HG02870 (cell line): Measurements from ENCODE around the gene PBX4.
A peak's percentile ranks its signal among the peaks of the same experiment; 100 is the strongest.

Source experiments
- ATAC-seq: cut with Tn5 transposase; IDR thresholded peaks from one replicate; pipeline ENCODE4 v1.9.1; 2021; ENCODE audit warnings: mild to moderate bottlenecking, moderate library complexity; ENCODE audit not compliant: unreplicated experiment

The PBX4 gene

DNA sequence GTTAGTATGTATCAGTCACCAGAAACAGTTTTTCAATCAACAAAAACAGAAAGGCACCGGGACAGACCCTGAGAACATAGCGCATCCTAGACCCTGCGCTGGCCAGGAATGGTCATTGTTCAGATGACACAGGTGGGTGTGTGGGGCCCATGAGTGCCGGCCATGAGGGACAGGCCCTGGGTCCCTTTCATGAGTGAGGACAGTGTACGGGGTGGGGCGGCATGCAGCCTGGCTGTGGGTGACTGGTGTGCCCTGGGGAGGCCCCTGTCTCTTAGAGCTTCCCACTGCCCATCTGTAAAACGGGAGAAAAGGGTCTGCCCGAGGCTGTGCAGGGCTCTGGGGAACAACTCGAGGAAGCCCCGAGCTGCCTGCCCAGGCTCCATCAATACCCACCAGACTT lies 25.8 kb downstream of the PBX4 start:
- no peak for ATAC-seq

- peak; percentile 74 for ATAC-seq
Measured at GRCh38 chr19:19591133-19591825, 27.2 kb downstream of the PBX4 start.

DNA sequence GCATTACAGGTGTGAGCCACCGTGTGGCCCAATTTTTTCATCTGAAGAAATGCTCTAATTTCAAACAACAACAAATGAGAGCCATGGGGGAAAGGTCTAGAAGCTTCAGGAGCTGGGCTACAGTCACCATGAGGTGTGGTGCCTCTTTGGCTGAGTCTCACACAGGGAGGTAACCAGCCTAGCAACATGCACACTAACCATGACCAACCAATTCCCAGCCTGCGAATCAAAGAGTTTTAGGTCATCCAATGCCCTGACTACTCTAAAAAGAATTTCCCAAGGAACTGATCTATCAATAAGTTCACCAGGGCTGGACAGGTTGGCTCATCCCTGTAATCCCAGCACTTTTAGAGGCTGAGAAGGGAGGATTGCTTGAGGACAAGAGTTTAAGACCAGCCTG lies 29.9 kb downstream of the PBX4 start:
- ATAC-seq: no peak

GRCh38 chr19:19587771-19588170 lies 30.7 kb downstream of the PBX4 start:
- no peak for ATAC-seq

DNA sequence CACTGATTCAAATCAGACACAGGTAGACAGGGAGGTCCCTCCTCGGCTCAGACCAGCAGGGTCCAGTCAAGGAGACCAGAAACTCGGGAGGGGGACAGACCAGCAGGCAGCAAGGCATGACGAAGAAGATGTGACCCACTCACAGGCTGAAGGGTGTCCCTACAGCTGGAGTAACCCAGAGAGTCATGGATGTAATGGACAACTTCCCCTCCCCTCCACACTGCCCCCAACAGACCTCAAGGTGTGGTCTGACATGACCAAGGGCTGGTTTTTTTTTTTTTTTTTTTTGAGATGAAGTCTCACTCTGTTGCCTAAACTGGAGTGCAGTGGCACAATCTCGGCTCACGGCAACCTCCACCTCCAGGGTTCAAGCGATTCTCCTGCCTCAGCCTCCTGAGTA lies 34.1 kb downstream of the PBX4 start:
- ATAC-seq: no peak

DNA sequence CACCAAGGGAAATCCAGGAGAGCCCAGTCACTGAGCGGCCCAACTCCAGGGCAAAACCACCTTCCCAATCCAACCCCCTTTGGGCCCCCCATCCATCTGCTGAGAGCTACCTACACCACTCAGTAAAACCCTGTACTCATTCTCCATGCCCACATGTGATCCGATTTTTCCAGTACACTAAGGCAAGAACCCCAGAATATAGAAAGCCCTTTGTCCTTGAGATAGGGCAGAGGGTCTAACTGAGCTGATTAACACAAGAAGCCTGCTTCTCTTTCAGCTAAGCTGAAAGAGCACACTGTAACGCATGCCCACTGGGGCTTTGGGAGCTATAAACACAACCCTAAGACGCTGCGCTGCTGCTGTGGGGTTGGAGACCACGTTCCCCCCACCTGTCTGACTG lies 36.0 kb downstream of the PBX4 start:
- ATAC-seq: no peak

- no peak for ATAC-seq
Measured at GRCh38 chr19:19581391-19581790, 37.1 kb downstream of the PBX4 start.

DNA sequence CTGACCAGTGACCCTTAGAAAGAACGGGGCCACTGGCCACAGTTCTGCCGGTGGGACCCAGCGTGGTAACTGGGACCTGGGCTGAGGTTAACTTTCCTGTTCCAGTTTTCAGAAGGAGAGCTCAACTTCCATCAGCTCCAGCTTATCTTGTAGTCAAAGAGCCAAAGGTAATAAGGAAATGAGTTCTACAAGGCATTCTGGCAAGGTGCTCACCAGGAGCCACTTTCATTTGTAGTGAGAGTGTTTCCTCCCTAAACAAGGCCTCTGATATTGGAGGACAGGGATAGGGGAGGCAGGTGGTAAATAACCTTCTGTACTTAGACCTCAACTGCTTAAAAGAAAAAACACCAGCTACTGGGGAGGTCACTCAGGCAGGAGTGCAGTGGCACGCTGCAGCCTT lies 38.1 kb downstream of the PBX4 start:
- no peak for ATAC-seq

DNA sequence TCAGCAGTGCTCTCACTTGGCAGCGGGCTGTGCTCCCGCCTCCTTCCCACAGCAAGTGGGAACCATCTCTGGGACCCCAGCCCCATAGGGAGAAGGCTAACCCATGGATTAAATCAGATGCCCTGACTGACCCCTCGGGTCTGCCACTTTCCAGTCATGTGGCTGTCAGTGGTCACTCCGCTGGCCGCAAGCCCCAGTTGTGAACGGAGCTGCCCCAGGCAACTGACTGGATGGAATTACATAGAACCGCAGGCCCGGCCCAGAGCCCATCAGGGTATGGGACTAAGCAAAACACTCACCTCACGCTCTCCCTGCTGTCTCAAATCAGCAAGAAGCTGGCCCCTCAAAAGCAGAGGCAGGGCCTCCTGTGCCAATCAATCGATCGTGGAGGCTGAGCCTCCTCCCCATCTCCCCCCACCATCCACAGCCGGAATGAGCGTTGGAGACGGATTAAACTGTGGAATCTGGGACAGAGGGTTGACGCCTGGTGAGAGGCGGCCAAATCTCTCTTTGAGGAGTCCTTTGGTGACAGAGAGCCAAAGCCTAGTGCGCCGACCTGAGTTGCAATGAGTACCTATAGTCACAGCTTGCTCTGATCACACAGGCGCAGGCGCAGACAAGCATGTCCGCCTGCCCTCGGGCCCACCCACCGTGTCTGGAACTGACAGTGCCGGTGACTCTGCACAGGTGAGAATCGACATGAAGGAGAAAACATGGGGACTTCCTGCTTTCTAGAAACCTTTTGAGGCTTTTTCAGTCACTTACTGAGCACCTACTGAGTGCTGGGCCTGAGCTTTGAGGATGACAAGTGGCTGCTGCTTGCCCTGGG lies 38.7 kb downstream of the PBX4 start:
- ATAC-seq: no peak

GRCh38 chr19:19578252-19578651 lies 40.2 kb downstream of the PBX4 start:
- no peak for ATAC-seq

- no peak for ATAC-seq
Measured at GRCh38 chr19:19575411-19575810, 43.1 kb downstream of the PBX4 start.

- ATAC-seq: no peak
Measured at GRCh38 chr19:19571071-19571786, 47.3 kb downstream of the PBX4 start.

DNA sequence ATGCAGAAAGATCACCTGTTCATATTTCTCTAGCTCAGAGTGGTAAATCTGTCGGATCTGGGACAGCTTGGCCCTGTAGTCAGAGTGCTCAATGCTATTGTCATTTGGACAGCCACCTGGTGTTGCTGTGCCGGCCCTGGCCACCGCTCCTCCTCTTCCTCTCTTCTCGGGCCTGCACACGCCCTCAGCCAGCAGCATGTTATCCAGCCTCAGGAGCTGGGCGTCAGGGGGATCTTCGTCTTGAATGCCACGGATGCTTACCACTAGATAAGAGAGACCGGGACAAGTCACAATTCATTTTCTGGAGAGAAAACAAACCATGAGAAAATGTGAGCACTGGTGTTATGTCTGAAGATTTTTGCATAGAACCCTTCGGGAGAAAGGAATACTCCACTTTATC lies 47.9 kb downstream of the PBX4 start:
- no peak for ATAC-seq

DNA sequence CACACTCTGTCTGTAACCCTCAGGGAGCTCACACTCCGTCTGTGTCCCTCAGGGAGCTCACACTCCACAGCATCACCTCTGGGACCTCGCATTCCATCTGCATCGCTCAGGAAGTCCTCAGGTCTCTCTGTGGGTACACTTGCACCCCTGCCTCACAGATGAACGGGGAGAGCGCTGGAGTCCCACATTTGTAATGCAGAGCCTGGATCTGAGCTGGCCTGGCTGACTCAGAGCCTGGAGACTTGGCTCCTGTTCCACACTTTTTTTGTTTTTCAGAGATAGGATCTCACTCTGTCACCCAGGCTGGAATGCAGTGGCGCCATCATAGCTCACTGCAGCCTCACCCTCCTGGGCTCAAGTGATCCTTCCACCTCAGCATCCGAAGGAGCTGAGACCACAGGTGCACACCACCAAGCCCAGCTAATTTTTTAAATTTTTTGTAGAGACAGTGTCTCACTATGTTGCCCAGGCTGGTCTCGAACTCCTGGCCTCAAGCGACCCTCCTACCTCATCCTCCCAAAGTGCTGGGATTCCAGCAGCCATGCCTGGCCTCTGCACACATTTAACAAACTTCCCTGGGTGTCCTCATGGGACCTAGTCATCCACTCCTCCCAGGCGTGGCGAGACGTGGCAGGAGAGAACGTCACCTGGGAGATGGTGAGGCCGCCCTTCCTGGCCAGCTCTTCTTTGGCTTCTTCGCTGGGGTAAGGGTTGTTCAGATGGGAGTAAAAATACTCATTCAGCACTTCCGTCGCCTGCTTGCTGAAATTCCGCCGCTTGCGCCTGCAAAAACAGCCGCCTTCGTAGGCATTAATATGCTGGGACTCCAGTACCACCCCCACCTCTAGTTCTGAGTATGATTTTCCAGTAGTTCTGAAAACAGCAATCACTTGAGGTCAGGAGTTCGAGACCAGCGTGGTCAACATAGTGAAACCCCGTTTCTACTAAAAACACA lies 49.4 kb downstream of the PBX4 start:
- no peak for ATAC-seq

GRCh38 chr19:19567391-19567790 lies 51.1 kb downstream of the PBX4 start:
- ATAC-seq: no peak

GRCh38 chr19:19566306-19566705 lies 52.2 kb downstream of the PBX4 start:
- no peak for ATAC-seq

- no peak for ATAC-seq
Measured at GRCh38 chr19:19563348-19563848, 55.1 kb downstream of the PBX4 start.

DNA sequence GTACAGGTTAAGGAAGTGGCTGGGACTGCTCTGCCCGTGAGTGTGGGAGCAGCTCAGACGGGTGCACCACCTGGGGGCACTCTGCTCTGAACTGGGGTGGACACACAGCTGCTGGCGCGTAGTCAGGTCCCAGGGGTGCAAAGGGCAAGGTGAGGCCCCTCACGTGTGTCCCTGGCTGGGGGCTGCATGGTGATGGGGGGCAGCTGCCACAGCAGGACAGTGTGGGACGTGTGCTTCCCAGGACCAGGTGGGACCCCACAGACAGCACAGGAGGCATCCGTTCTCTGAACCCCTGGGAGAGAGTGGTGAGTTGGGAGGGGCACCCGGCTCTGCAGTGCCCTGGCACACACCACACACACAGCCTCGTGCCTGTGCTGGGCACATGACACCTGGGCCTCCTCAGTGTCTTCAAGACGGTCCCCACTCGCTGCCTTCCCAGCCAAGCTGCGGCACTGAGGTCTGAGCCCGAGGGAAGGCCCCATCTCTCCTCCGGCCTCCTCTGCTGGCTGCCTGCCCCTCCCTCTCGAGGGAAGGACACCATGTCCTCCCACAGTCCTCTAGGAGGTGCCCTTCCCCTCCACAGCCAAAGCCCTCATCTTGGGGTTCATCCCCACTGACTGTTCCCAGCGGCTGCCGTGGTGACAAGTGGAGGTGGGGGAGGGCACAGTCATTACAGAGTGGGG lies 55.7 kb downstream of the PBX4 start:
- ATAC-seq: no peak

DNA sequence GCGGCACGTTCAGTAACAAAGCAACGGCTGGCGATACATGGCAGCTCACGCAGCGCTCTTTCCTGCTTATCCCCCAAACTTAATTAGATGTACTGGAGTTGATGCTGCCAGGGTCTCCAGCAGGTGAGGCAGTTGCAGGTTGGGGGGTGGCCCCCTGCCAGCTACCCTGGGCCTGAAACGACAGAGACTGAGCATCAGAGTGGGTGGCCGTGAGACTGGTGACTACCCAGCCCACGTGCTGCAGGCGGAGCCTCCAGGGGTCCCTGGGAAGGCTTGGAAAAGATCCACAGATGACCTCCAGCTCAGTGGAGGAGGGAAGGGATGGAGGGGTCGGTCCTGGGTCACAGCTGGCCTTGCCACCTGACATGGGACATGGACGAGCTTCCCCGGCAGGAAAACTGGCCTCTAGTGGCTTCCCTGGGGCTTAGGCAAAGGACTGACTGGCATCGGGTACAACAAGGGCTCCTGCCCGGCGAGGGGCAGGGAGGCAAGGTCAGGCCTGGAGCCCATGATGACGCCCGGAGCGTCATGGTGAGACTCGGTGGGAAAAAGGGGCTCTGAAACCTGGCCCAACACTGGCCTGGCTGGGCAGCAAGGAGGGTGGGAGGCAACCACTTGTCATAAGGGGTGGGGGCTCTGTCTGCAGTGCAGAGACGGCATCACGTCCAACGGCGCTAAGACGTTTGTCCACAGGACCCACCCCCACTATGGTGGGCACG lies 56.4 kb downstream of the PBX4 start:
- no peak for ATAC-seq
